HepG2 (cell line): ENCODE data around the gene SERINC1. TPM values are rescaled to one million over a fixed set of nuclear protein-coding genes. Genes with fewer than 3 reads are reported as not detected.

ENCODE experiments used
- ATAC-seq: fragments of 200-7000 bp; cut with Tn5 transposase; 3 replicates; pipeline ENCODE4 v1.9.1; 2020; ENCODE audit warnings: mild to moderate bottlenecking, moderate library complexity
- BruUV-seq: library from RNA; stranded (reverse); fragments of 400-500 nt; replicated peaks from 2 replicates; lab custom pipeline; 2021; lab: Mats Ljungman, UMichigan
- CTCF ChIA-PET: fragments of 300-600 bp; formaldehyde crosslinking; extraction: SDS; loops from one replicate; lab custom pipeline; 2021; ENCODE audit warnings: low total read pairs, inconsistent platforms, low intra/inter-chr PET ratio; lab: Yijun Ruan, JAX
- POLR2A ChIA-PET: fragments of 350-600 bp; sonication (Branson Sonifier 250); formaldehyde crosslinking; loops from one replicate; lab custom pipeline; 2020; ENCODE audit warnings: antibody characterized with exemption, inconsistent platforms; lab: Yijun Ruan, JAX
- DNase-seq: peaks from one replicate; pipeline ENCODE4 v3.0.0-alpha.2; 2015; ENCODE audit warnings: low spot score
- FAIRE-seq: peaks from 3 replicates; lab custom pipeline; 2011; peaks lifted over from hg19 to GRCh38; lab: Jason Lieb, UNC
- H2AFZ ChIP-seq: one replicate; pipeline ENCODE4 v1.6.1; 2011; ENCODE audit warnings: low read length, inconsistent platforms
- H3K27ac ChIP-seq: fragments of 300-600 bp; 3 replicates; pipeline ENCODE4 v1.8.0; 2011; ENCODE audit warnings: mixed run types, mild to moderate bottlenecking, mixed read lengths, low read length, inconsistent platforms; ENCODE audit not compliant: insufficient read depth; ENCODE audit errors: extremely low read length
- H3K27me3 ChIP-seq, 2 experiments: fragments of 200-600 bp in 1 of 2; 2 replicates in 1 of 2; 3 replicates in 1 of 2; pipeline versions ENCODE4 v1.6.0 to v1.8.0; 2011; ENCODE audit warnings: low read length in 2 of 2, mild to moderate bottlenecking in 2 of 2, moderate library complexity in 2 of 2, inconsistent platforms in 1 of 2; ENCODE audit not compliant: insufficient read depth in 2 of 2, control insufficient read depth in 1 of 2
- H3K36me3 ChIP-seq, 2 experiments: fragments of 200-600 bp in 1 of 2; replicated peaks in 1 of 2; 2 replicates in 1 of 2; 3 replicates in 1 of 2; pipeline versions ENCODE4 v1.5.1 to v1.8.0; 2011; ENCODE audit warnings: low read length in 2 of 2, inconsistent platforms in 1 of 2; ENCODE audit not compliant: insufficient read depth in 2 of 2, control insufficient read depth in 1 of 2
- H3K4me1 ChIP-seq: 2 replicates; pipeline ENCODE4 v1.5.1; 2012; ENCODE audit warnings: low read length, inconsistent platforms; ENCODE audit not compliant: insufficient read depth
- H3K4me2 ChIP-seq: 2 replicates; pipeline ENCODE4 v1.6.0; 2011; ENCODE audit warnings: low read depth, low read length, inconsistent platforms
- H3K4me3 ChIP-seq, 3 experiments: fragments of 200-600 bp in 1 of 3; sonication (generic), shearing (Covaris generic) in 1 of 3; replicated peaks in 1 of 3; 2 replicates each; pipeline ENCODE4 v1.5.1; 2011 to 2016; ENCODE audit warnings: low read length in 3 of 3, inconsistent platforms in 2 of 3, low read depth in 2 of 3, mild to moderate bottlenecking in 2 of 3, control low read depth in 1 of 3, mixed read lengths in 1 of 3; ENCODE audit not compliant: insufficient read depth in 1 of 3
- H3K79me2 ChIP-seq: one replicate; pipeline ENCODE4 v1.6.1; 2011; ENCODE audit warnings: low read length, inconsistent platforms; ENCODE audit not compliant: insufficient read depth
- H3K9ac ChIP-seq: 2 replicates; pipeline ENCODE4 v1.6.0; 2011; ENCODE audit warnings: mild to moderate bottlenecking, low read depth, low read length, inconsistent platforms; ENCODE audit not compliant: insufficient read depth
- H3K9me3 ChIP-seq: 2 replicates; pipeline ENCODE4 v1.5.1; 2012; ENCODE audit warnings: mild to moderate bottlenecking, low read length
- H4K20me1 ChIP-seq: 2 replicates; pipeline ENCODE4 v1.6.0; 2011; ENCODE audit warnings: inconsistent platforms, mild to moderate bottlenecking, low read length, moderate library complexity; ENCODE audit not compliant: insufficient read depth
- ATF2 ChIP-seq: sonication (generic); formaldehyde crosslinking; IDR thresholded peaks from 2 replicates; pipeline ENCODE4 v1.4.0; 2020; ENCODE audit warnings: missing genetic modification reagents
- CEBPZ ChIP-seq: IDR thresholded peaks from 2 replicates; pipeline ENCODE4 v1.6.1; 2012; ENCODE audit warnings: low read length, improper control_type of control experiment
- CREBL2 ChIP-seq: sonication (generic); formaldehyde crosslinking; IDR thresholded peaks from 2 replicates; pipeline ENCODE4 v1.8.1; 2023; ENCODE audit warnings: missing genetic modification reagents, mild to moderate bottlenecking, borderline replicate concordance
- EHMT2 ChIP-seq: fragments of 200-600 bp; sonication (generic); IDR thresholded peaks from 2 replicates; pipeline ENCODE4 v1.7.0; 2017; ENCODE audit warnings: antibody characterized with exemption, low read depth, low read length, borderline replicate concordance
- ELF4 ChIP-seq: sonication (generic); formaldehyde crosslinking; IDR thresholded peaks from 2 replicates; pipeline ENCODE4 v1.5.0; 2020; ENCODE audit warnings: missing genetic modification reagents, mild to moderate bottlenecking, moderate library complexity, borderline replicate concordance
- MLLT10 ChIP-seq: sonication (generic); formaldehyde crosslinking; IDR thresholded peaks from 2 replicates; pipeline ENCODE4 v1.4.0; 2020; ENCODE audit warnings: missing genetic modification reagents
- PITX1 ChIP-seq: sonication (generic); formaldehyde crosslinking; IDR thresholded peaks from 2 replicates; pipeline ENCODE4 v1.5.1; 2020; ENCODE audit warnings: mild to moderate bottlenecking, missing genetic modification reagents
- PRPF4 ChIP-seq: fragments of 200-400 bp; formaldehyde crosslinking; IDR thresholded peaks from 2 replicates; pipeline ENCODE4 v1.6.1; 2016; ENCODE audit warnings: low read length, low read depth; ENCODE audit not compliant: poor library complexity, severe bottlenecking
- RORA ChIP-seq: sonication (generic); formaldehyde crosslinking; IDR thresholded peaks from 2 replicates; pipeline ENCODE4 v1.5.0; 2020; ENCODE audit warnings: mild to moderate bottlenecking, missing genetic modification reagents, moderate library complexity
- SMC3 ChIP-seq: IDR thresholded peaks from 2 replicates; pipeline ENCODE4 v1.6.1; 2011; ENCODE audit warnings: low read length, improper control_type of control experiment
- ZBTB25 ChIP-seq: IDR thresholded peaks from 2 replicates; pipeline ENCODE4 v1.6.1; 2018; ENCODE audit warnings: missing genetic modification reagents
- ZFP82 ChIP-seq: sonication (generic); formaldehyde crosslinking; IDR thresholded peaks from 2 replicates; pipeline ENCODE4 v1.5.1; 2020; ENCODE audit warnings: mild to moderate bottlenecking, missing genetic modification reagents, borderline replicate concordance
- ZNF430 ChIP-seq: sonication (generic); formaldehyde crosslinking; IDR thresholded peaks from 2 replicates; pipeline ENCODE4 v1.9.0; 2021; ENCODE audit warnings: mild to moderate bottlenecking, missing genetic modification reagents
- ZNF580 ChIP-seq: IDR thresholded peaks from 2 replicates; pipeline ENCODE4 v1.6.1; 2016; ENCODE audit warnings: low read depth, borderline replicate concordance
- ZNF709 ChIP-seq: sonication (generic); formaldehyde crosslinking; IDR thresholded peaks from 2 replicates; pipeline ENCODE4 v1.5.0; 2020; ENCODE audit warnings: mild to moderate bottlenecking, missing genetic modification reagents
- WGBS: methylation state at CpG from one replicate; pipeline ENCODE4 v1.1.6; 2017; ENCODE audit warnings: low lambda C conversion rate; 5-methylcytosine and 5-hydroxymethylcytosine counted together
- in situ Hi-C: cut with HindIII; loops from 2 replicates; pipeline ENCODE4 v1.10.0; 2017; ENCODE audit warnings: low pct_unique_long_range_greater_than_20kb; ENCODE audit not compliant: extremely low pct_ligation_motif_present
- intact Hi-C: fragments of 100-400 bp; cut with micrococcal nuclease; formaldehyde crosslinking; loops from one replicate; pipeline ENCODE4 v1.10.0; 2022; ENCODE audit not compliant: unreplicated experiment
- polyA plus RNA-seq, 8 experiments: library from polyadenylated mRNA; depleted of rRNA in 3 of 8; stranded (reverse) in 7 of 8; unstranded in 1 of 8; fragments of >200 nt; fragmentation: Illumina TruSeq in 4 of 8; extraction: Trizol in 4 of 8; gene quantifications; 2 replicates each; pipeline versions ENCODE4 v1.2.1 to v1.2.3, GENCODE V29; 2011 to 2016; ENCODE audit warnings: low read depth in 4 of 8, missing spikeins in 1 of 8, mixed read lengths in 1 of 8; ENCODE audit not compliant: insufficient read depth in 1 of 8
- total RNA-seq, 5 experiments: library from RNA; depleted of rRNA; stranded (reverse); fragments of >200 nt; fragmentation: Illumina TruSeq; extraction: Trizol; gene quantifications; 2 replicates each; pipeline ENCODE4 v1.2.3, GENCODE V29; 2016; ENCODE audit warnings: low read depth in 1 of 5

SERINC1 gene
- total and polyA plus RNA-seq, 2 of the 13 experiments (the other 11 are each of a cell fraction or from before 2014, with no cell fraction given) = 93.5 to 112 TPM

GRCh38 chr6:122494665-122495272 is 23.2 kb upstream of the SERINC1 start:
- no peaks in the 10 kb centered on the region for H4K20me1 ChIP-seq
- H3K4me2 ChIP-seq = no peak overlapping the region
- DNase-seq (no peak), FAIRE-seq (no peak), ATAC-seq (peak; percentile 51)
- POLR2A ChIA-PET = no interaction called here
- in situ Hi-C loops (loop anchor here (5.0 to 25.0 kb wide), 3 partner anchors 38 to 343 kb away; no protein-coding TSS in a partner anchor), intact Hi-C loops (loop anchor here (5.0 kb wide), 1 partner anchor 343 kb away; no protein-coding TSS in a partner anchor)
- 8% methylated on average over 4 of the region's 4 CpGs for WGBS
- H3K36me3 ChIP-seq = no peaks in the 10 kb centered on the region
- H2AFZ ChIP-seq = no peak overlapping the region
- no peak overlapping the region for H3K27ac ChIP-seq
- peaks cover 5% of the 10 kb centered on the region for H3K9me3 ChIP-seq
- H3K9ac ChIP-seq = no peak overlapping the region
- H3K27me3 ChIP-seq = no peaks in the 10 kb centered on the region
- no peak overlapping the region for H3K4me3 ChIP-seq
- H3K79me2 ChIP-seq = no peaks in the 10 kb centered on the region
- H3K4me1 ChIP-seq = no peaks in the 10 kb centered on the region
- CTCF ChIA-PET = interaction anchor here (5.9 kb wide), 1 partner anchor 35 kb away, joined by 49 read pairs; no protein-coding TSS in a partner anchor
- TF ChIP-seq ZFP82 = no peak
- TF ChIP-seq CREBL2 (CRISPR knock-in tag) = no peak
- TF ChIP-seq ATF2 (CRISPR knock-in tag) = no peak
- no peak for TF ChIP-seq MLLT10
- TF ChIP-seq CEBPZ = no peak
- no peak for TF ChIP-seq PITX1 (CRISPR knock-in tag)
- no peak for TF ChIP-seq SMC3
- TF ChIP-seq PRPF4 = no peak
- no peak for TF ChIP-seq ELF4 (CRISPR knock-in tag)
- TF ChIP-seq ZBTB25 (CRISPR knock-in tag) = no peak
- TF ChIP-seq RORA = no peak
- no peak for TF ChIP-seq EHMT2
- TF ChIP-seq ZNF430 (CRISPR knock-in tag) = no peak
- no peak for TF ChIP-seq ZNF709
- TF ChIP-seq ZNF580 (CRISPR knock-in tag) = no peak
- BruUV-seq = no TSS peak
